Endothelial cell of umbilical vein (primary cell): Measurements from ENCODE around the gene NR4A1. TPM values are rescaled to one million over a fixed set of nuclear protein-coding genes. Genes with fewer than 3 reads are reported as not detected.

ENCODE experiments used
- BruUV-seq: library from RNA; stranded (reverse); fragments of 400-500 nt; replicated peaks from 2 replicates; lab custom pipeline; 2021; lab: Mats Ljungman, UMichigan
- CTCF ChIA-PET: fragments of 300-600, 350-600 bp; sonication (Branson Sonifier 250); formaldehyde crosslinking; loops from one replicate; lab custom pipeline; 2021; ENCODE audit warnings: antibody characterized with exemption, inconsistent platforms; lab: Charles Lee
- POLR2A ChIA-PET: fragments of 300-600, 350-600 bp; sonication (Branson Sonifier 250); formaldehyde crosslinking; loops from one replicate; lab custom pipeline; 2021; ENCODE audit warnings: antibody characterized with exemption, inconsistent platforms; lab: Charles Lee
- DNase-seq: peaks from one replicate; pipeline ENCODE4 v3.0.0-alpha.2; 2011; ENCODE audit warnings: low read depth, low spot score
- FAIRE-seq: peaks from 2 replicates; lab custom pipeline; 2011; peaks lifted over from hg19 to GRCh38; lab: Jason Lieb, UNC
- H2AFZ ChIP-seq: 2 replicates; pipeline ENCODE4 v1.6.0; 2012; ENCODE audit warnings: low read depth, low read length, control low read depth, inconsistent platforms
- H3K27ac ChIP-seq: 2 replicates; pipeline ENCODE4 v1.5.1; 2011; ENCODE audit warnings: low read depth, mild to moderate bottlenecking, control low read depth, low read length, moderate library complexity; ENCODE audit not compliant: insufficient read depth
- H3K27me3 ChIP-seq, 2 experiments: 2 replicates each; pipeline versions ENCODE4 v1.6.0 to v1.6.1; 2011; ENCODE audit warnings: low read length in 2 of 2, mixed read lengths in 1 of 2; ENCODE audit not compliant: control insufficient read depth in 2 of 2, insufficient read depth in 2 of 2
- H3K36me3 ChIP-seq, 2 experiments: 2 replicates in 1 of 2; 3 replicates in 1 of 2; pipeline ENCODE4 v1.5.1; 2011; ENCODE audit warnings: low read length in 2 of 2, mild to moderate bottlenecking in 1 of 2, moderate library complexity in 1 of 2; ENCODE audit not compliant: control insufficient read depth in 2 of 2, insufficient read depth in 2 of 2; ENCODE audit errors: extremely low read depth in 1 of 2
- H3K4me1 ChIP-seq: 3 replicates; pipeline ENCODE4 v1.5.1; 2011; ENCODE audit warnings: mild to moderate bottlenecking, low read length; ENCODE audit not compliant: control insufficient read depth, insufficient read depth; ENCODE audit errors: extremely low read depth
- H3K4me2 ChIP-seq: 2 replicates; pipeline ENCODE4 v1.6.1; 2011; ENCODE audit warnings: low read length, control low read depth, mixed read lengths; ENCODE audit not compliant: insufficient read depth
- H3K4me3 ChIP-seq, 3 experiments: fragments of 200-600 bp in 1 of 3; sonication (generic), shearing (Covaris generic) in 1 of 3; replicated peaks in 1 of 3; 2 replicates each; pipeline ENCODE4 v1.5.1; 2011 to 2016; ENCODE audit warnings: control low read depth in 3 of 3, low read length in 3 of 3, mild to moderate bottlenecking in 2 of 3, inconsistent platforms in 1 of 3, low read depth in 1 of 3, moderate library complexity in 1 of 3; ENCODE audit not compliant: insufficient read depth in 1 of 3
- H3K79me2 ChIP-seq: 2 replicates; pipeline ENCODE4 v1.6.0; 2012; ENCODE audit warnings: low read length, inconsistent platforms; ENCODE audit not compliant: control insufficient read depth, insufficient read depth
- H3K9ac ChIP-seq: replicated peaks from 2 replicates; pipeline ENCODE3; 2011; ENCODE audit warnings: low read length, control low read depth; ENCODE audit not compliant: insufficient read depth; ENCODE audit errors: extremely low read depth
- H3K9me1 ChIP-seq: replicated peaks from 3 replicates; pipeline ENCODE4 v1.6.0; 2011; ENCODE audit warnings: mild to moderate bottlenecking, low read length; ENCODE audit not compliant: control insufficient read depth, insufficient read depth; ENCODE audit errors: extremely low read depth
- H3K9me3 ChIP-seq: replicated peaks from 2 replicates; pipeline ENCODE4 v1.5.1; 2012; ENCODE audit warnings: low read length, inconsistent platforms; ENCODE audit not compliant: control insufficient read depth, insufficient read depth
- H4K20me1 ChIP-seq: replicated peaks from 2 replicates; pipeline ENCODE3; 2011; ENCODE audit warnings: mild to moderate bottlenecking, low read length; ENCODE audit not compliant: control insufficient read depth, insufficient read depth; ENCODE audit errors: extremely low read depth
- EZH2 ChIP-seq: IDR thresholded peaks from 2 replicates; pipeline ENCODE4 v1.6.1; 2012; ENCODE audit warnings: borderline replicate concordance, low read depth, mild to moderate bottlenecking, moderate library complexity, low read length, inconsistent platforms; ENCODE audit not compliant: severe bottlenecking
- FOS ChIP-seq: IDR thresholded peaks from 2 replicates; pipeline ENCODE4 v1.6.1; 2011; ENCODE audit warnings: mild to moderate bottlenecking, low read length, moderate library complexity, borderline replicate concordance; ENCODE audit not compliant: insufficient read depth
- GATA2 ChIP-seq: IDR thresholded peaks from 2 replicates; pipeline ENCODE4 v1.7.0; 2011; ENCODE audit warnings: low read depth, mild to moderate bottlenecking, moderate library complexity, mixed read lengths, low read length; ENCODE audit not compliant: insufficient read length, insufficient read depth
- JUN ChIP-seq: IDR thresholded peaks from 2 replicates; pipeline ENCODE4 v1.6.1; 2011; ENCODE audit warnings: borderline replicate concordance, low read depth; ENCODE audit not compliant: insufficient read length, insufficient read depth
- MYC ChIP-seq: IDR thresholded peaks from one replicate; pipeline ENCODE4 v1.6.1; 2011; ENCODE audit warnings: mild to moderate bottlenecking, low read depth, low read length
- POLR2A ChIP-seq: IDR thresholded peaks from 2 replicates; pipeline ENCODE4 v1.6.1; 2012; ENCODE audit warnings: low read depth, mild to moderate bottlenecking, control low read depth, low read length
- POLR2AphosphoS5 ChIP-seq: IDR thresholded peaks from 2 replicates; pipeline ENCODE4 v1.6.1; 2012; ENCODE audit warnings: low read depth, mild to moderate bottlenecking, control low read depth, low read length, moderate library complexity; ENCODE audit not compliant: insufficient read depth
- dilution Hi-C: fragments of 300-500 bp; cut with MboI; formaldehyde crosslinking; loops from one replicate; pipeline ENCODE4 v1.15.0; 2019; ENCODE audit warnings: low sequenced_read_pairs; ENCODE audit not compliant: extremely low pct_ligation_motif_present
- intact Hi-C: fragments of 100-400 bp; cut with micrococcal nuclease; formaldehyde crosslinking; loops from one replicate; pipeline ENCODE4 v1.10.0; 2022
- polyA plus RNA-seq, 4 experiments: library from polyadenylated mRNA; depleted of rRNA in 3 of 4; stranded (reverse) in 3 of 4; unstranded in 1 of 4; fragments of >200 nt; gene quantifications; 2 replicates each; pipeline versions ENCODE4 v1.2.1 to v1.2.3, GENCODE V29; 2011 to 2012; ENCODE audit warnings: missing spikeins in 1 of 4
- total RNA-seq: library from RNA; stranded (reverse); gene quantifications from 2 replicates; pipeline ENCODE4 v1.2.3, GENCODE V29; 2021
- TF ChIP-seq, protein P1 (sequence below), 2 donors: IDR thresholded peaks; 1 replicate in 1 of 2; 2 replicates in 1 of 2; pipeline ENCODE4 v1.5.1; 2011; ENCODE audit warnings: low read length in 2 of 2, mild to moderate bottlenecking in 2 of 2, moderate library complexity in 2 of 2, control low read depth in 1 of 2, inconsistent platforms in 1 of 2, low read depth in 1 of 2; ENCODE audit not compliant: insufficient read depth in 1 of 2; ENCODE audit errors: extremely low read depth in 1 of 2
- TF ChIP-seq, protein P2 (sequence below): IDR thresholded peaks from 2 replicates; pipeline ENCODE4 v1.6.1; 2011; ENCODE audit not compliant: insufficient read depth, insufficient read length

The NR4A1 gene
- total and polyA plus RNA-seq, 2 donors (not counting 3 experiments of a cell fraction or from before 2014, with no cell fraction given) = 6.8 to 18.2 TPM

DNA sequence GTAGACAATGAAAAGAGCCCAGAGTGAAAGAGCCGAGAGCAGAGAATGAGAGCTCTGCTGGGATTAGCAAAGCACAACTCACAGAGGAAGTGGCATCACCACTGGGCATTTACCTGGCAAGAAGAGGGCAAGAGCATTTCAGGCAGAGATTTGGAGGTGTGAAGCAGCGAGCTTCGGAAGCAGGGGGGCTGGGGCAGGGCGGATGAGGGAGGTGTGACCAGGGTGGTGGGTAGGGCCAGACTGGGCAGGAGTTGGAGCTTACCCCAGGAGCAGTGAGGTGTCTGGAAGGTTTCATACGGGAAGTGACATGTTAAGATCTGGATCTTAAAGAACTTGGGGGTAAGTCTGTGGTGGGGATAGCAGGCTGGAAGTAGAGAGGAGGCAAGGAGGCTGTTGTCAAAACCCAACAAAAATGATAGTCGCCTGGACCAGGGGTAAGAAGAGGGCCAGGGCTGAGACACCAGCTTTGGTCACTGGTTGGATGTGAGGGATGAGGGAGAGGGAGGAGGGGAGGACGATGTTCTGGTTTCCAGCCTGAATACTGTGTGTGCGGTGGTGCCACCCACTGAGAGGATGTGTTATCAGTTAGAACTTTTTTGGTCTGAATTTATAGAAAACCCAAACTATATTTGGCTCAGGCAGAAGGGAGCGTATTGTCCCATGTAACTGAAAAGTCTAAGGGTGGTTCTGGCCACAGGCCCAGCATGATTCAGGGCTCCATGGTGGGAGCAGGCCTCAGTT is 33.4 kb downstream of the NR4A1 start:
- POLR2A ChIA-PET = no interaction called here

More for the DNA sequence above, 33.4 kb downstream of the NR4A1 start:
- dilution Hi-C loops = no loop called here
- BruUV-seq = no TSS peak
- FAIRE-seq (no peak), DNase-seq (no peak)
- Histone ChIP-seq H3K9me1 (no peaks in the 10 kb centered on the region), H4K20me1 (no peaks in the 10 kb centered on the region), H3K4me1 (peaks cover 5% of the 10 kb centered on the region), H3K4me2 (no peak overlapping the region), H3K9ac (no peak overlapping the region), H3K27me3 (peaks cover 0 to 3% of the 10 kb centered on the region in 2 experiments), H3K36me3 (no peaks in the 10 kb centered on the region), H2AFZ (no peak overlapping the region), H3K9me3 (no peaks in the 10 kb centered on the region), H3K79me2 (no peaks in the 10 kb centered on the region), H3K4me3 (no peak overlapping the region), H3K27ac (no peak overlapping the region)
- no peak for TF ChIP-seq POLR2AphosphoS5
- TF ChIP-seq POLR2A = no peak
- TF ChIP-seq, protein P1, sequence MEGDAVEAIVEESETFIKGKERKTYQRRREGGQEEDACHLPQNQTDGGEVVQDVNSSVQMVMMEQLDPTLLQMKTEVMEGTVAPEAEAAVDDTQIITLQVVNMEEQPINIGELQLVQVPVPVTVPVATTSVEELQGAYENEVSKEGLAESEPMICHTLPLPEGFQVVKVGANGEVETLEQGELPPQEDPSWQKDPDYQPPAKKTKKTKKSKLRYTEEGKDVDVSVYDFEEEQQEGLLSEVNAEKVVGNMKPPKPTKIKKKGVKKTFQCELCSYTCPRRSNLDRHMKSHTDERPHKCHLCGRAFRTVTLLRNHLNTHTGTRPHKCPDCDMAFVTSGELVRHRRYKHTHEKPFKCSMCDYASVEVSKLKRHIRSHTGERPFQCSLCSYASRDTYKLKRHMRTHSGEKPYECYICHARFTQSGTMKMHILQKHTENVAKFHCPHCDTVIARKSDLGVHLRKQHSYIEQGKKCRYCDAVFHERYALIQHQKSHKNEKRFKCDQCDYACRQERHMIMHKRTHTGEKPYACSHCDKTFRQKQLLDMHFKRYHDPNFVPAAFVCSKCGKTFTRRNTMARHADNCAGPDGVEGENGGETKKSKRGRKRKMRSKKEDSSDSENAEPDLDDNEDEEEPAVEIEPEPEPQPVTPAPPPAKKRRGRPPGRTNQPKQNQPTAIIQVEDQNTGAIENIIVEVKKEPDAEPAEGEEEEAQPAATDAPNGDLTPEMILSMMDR (IDR thresholded peaks at IDR 0.05; ENCODE audit: extremely low read depth in 1 of 2, insufficient read depth in 1 of 2, low read depth in 1 of 2, low read length in 2 of 2) = no peak
- no peak for TF ChIP-seq FOS
- no peak for TF ChIP-seq MYC
- TF ChIP-seq EZH2 = no peak
- TF ChIP-seq, protein P2, sequence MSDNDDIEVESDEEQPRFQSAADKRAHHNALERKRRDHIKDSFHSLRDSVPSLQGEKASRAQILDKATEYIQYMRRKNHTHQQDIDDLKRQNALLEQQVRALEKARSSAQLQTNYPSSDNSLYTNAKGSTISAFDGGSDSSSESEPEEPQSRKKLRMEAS = no peak
- TF ChIP-seq JUN = no peak
- no peak for TF ChIP-seq GATA2
- intact Hi-C loops = no loop called here
- CTCF ChIA-PET = interaction anchor here (0.7 to 12.8 kb wide), 10 partner anchors 13 to 80 kb away, joined by 3 to 452 read pairs (median 4); partner anchors contain the start of gene ATG101
